Loucy (cell line): Measurements from ENCODE around the gene KDM5C.

Source experiments
- H2AFZ ChIP-seq: fragments of 200-600 bp; sonication (generic); 2 replicates; pipeline ENCODE4 v1.6.0; 2016; ENCODE audit warnings: antibody characterized with exemption, mild to moderate bottlenecking, low read length, moderate library complexity
- H3F3A ChIP-seq: fragments of 200-600 bp; 2 replicates; pipeline ENCODE4 v1.6.0; 2016; ENCODE audit warnings: antibody characterized with exemption, low read depth, mild to moderate bottlenecking
- H3K27me3 ChIP-seq: fragments of 200-600 bp; sonication (generic); 2 replicates; pipeline ENCODE4 v1.6.1; 2014; ENCODE audit warnings: low read length, mild to moderate bottlenecking; ENCODE audit not compliant: insufficient read depth, poor library complexity, severe bottlenecking
- H3K36me3 ChIP-seq: fragments of 200-600 bp; sonication (generic); 2 replicates; pipeline ENCODE4 v1.6.1; 2016; ENCODE audit warnings: low read length; ENCODE audit not compliant: insufficient read depth
- H3K4me1 ChIP-seq: fragments of 200-600 bp; sonication (generic); 2 replicates; pipeline ENCODE4 v1.5.1; 2014; ENCODE audit warnings: low read length, mild to moderate bottlenecking; ENCODE audit not compliant: insufficient read depth, poor library complexity, severe bottlenecking
- H3K4me2 ChIP-seq: fragments of 200-600 bp; sonication (generic); 2 replicates; pipeline ENCODE4 v1.6.0; 2014; ENCODE audit warnings: antibody characterized with exemption, low read length, low read depth, mild to moderate bottlenecking; ENCODE audit not compliant: poor library complexity, severe bottlenecking
- H3K4me3 ChIP-seq: fragments of 200-600 bp; sonication (generic); 2 replicates; pipeline ENCODE4 v1.5.1; 2014; ENCODE audit warnings: low read length, mild to moderate bottlenecking, mixed read lengths; ENCODE audit not compliant: poor library complexity, severe bottlenecking
- H3K79me2 ChIP-seq: fragments of 200-600 bp; sonication (generic); 2 replicates; pipeline ENCODE4 v1.6.1; 2014; ENCODE audit warnings: low read length; ENCODE audit not compliant: insufficient read depth
- H3K9ac ChIP-seq: fragments of 200-600 bp; sonication (generic); 2 replicates; pipeline ENCODE4 v1.6.0; 2014; ENCODE audit warnings: mild to moderate bottlenecking, low read depth, low read length, moderate library complexity; ENCODE audit not compliant: poor library complexity, severe bottlenecking
- H3K9me2 ChIP-seq: fragments of 200-600 bp; sonication (generic); replicated peaks from 2 replicates; pipeline ENCODE4 v1.6.1; 2016; ENCODE audit warnings: low read depth, low read length, mixed read lengths
- H3K9me3 ChIP-seq: fragments of 200-600 bp; sonication (generic); 2 replicates; pipeline ENCODE4 v1.6.1; 2014; ENCODE audit warnings: mild to moderate bottlenecking, antibody characterized with exemption, low read length, low read depth; ENCODE audit not compliant: insufficient read depth
- H4K20me1 ChIP-seq: fragments of 200-600 bp; sonication (generic); 2 replicates; pipeline ENCODE4 v1.6.0; 2014; ENCODE audit warnings: antibody characterized with exemption, low read length, mild to moderate bottlenecking; ENCODE audit not compliant: insufficient read depth, poor library complexity, severe bottlenecking
- EZH2phosphoT487 ChIP-seq: fragments of 200-600 bp; IDR thresholded peaks from 2 replicates; pipeline ENCODE4 v1.6.1; 2018; ENCODE audit warnings: antibody characterized with exemption, mild to moderate bottlenecking, moderate library complexity, borderline replicate concordance
- TF ChIP-seq, protein P1 (sequence below): fragments of 200-600 bp; sonication (generic); conservative IDR thresholded peaks from 2 replicates; pipeline ENCODE4 v1.5.1; 2014; ENCODE audit warnings: mild to moderate bottlenecking, antibody characterized with exemption, low read length

Gene KDM5C

DNA sequence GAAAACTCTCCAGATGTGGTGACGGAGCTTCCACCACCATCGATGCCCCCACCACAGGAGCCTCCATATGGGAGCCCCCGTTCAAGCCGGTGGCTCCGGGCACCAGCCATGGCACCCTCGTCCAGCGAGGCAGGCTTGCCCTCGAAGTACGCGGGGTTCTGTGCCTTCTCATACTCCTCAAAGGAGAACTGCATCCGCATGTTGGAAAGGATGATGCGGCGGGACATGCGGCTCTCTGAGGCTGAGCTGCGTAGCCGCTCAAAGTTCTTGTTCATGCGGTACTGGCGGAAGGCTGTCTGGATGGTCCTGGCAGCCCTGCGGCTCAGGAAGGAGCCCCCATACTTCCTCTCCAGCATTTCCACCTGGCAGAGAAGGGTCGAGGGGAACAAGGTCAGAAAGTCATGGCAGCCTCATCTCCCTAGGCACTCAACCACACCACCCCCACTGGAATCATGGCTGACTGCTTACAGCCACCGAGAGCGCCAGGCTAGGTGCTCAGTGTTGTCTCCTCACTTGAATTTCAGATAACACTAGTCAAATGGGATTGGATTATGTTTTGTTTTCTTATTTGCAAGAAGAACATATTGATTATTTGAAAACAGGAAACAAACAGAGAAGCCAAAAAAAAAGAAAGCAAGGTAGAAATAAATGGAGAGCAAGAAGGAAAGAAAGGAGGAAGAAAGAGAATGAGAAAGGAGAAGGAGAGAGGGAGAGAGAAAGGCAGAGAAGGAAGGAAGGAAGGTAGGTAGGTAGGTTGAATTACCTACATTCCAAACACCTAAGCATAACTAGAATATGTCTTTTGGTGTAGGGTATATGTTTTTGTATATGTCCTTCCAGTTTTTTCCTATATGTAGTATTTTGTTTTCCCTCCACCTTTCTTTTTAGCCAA is 29.8 kb upstream of the KDM5C start:
- no peaks in the 10 kb centered on the region for H3K27me3 ChIP-seq
- no peak overlapping the region for H3K4me3 ChIP-seq
- no peaks in the 10 kb centered on the region for H4K20me1 ChIP-seq
- no peaks in the 10 kb centered on the region for H3F3A ChIP-seq
- no peak overlapping the region for H3K9ac ChIP-seq
- TF ChIP-seq EZH2phosphoT487, result no peak
- TF ChIP-seq, protein P1, sequence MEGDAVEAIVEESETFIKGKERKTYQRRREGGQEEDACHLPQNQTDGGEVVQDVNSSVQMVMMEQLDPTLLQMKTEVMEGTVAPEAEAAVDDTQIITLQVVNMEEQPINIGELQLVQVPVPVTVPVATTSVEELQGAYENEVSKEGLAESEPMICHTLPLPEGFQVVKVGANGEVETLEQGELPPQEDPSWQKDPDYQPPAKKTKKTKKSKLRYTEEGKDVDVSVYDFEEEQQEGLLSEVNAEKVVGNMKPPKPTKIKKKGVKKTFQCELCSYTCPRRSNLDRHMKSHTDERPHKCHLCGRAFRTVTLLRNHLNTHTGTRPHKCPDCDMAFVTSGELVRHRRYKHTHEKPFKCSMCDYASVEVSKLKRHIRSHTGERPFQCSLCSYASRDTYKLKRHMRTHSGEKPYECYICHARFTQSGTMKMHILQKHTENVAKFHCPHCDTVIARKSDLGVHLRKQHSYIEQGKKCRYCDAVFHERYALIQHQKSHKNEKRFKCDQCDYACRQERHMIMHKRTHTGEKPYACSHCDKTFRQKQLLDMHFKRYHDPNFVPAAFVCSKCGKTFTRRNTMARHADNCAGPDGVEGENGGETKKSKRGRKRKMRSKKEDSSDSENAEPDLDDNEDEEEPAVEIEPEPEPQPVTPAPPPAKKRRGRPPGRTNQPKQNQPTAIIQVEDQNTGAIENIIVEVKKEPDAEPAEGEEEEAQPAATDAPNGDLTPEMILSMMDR, result no peak
- H3K9me3 ChIP-seq, result no peaks in the 10 kb centered on the region
- H3K79me2 ChIP-seq, result no peaks in the 10 kb centered on the region
- H3K4me2 ChIP-seq, result no peak overlapping the region
- H3K9me2 ChIP-seq, result no peaks in the 10 kb centered on the region
- no peaks in the 10 kb centered on the region for H3K4me1 ChIP-seq
- H3K36me3 ChIP-seq, result no peaks in the 10 kb centered on the region
- no peak overlapping the region for H2AFZ ChIP-seq

- H4K20me1 ChIP-seq, result no peaks in the 10 kb centered on the region
- no peaks in the 10 kb centered on the region for H3K79me2 ChIP-seq
- H3K4me2 ChIP-seq, result no peak overlapping the region
- no peaks in the 10 kb centered on the region for H3K4me1 ChIP-seq
- no peaks in the 10 kb centered on the region for H3K9me2 ChIP-seq
- no peaks in the 10 kb centered on the region for H3K9me3 ChIP-seq
- H3K36me3 ChIP-seq, result no peaks in the 10 kb centered on the region
- no peaks in the 10 kb centered on the region for H3F3A ChIP-seq
- H3K27me3 ChIP-seq, result no peaks in the 10 kb centered on the region
- no peak for TF ChIP-seq EZH2phosphoT487
- TF ChIP-seq, protein P1, result no peak
- no peak overlapping the region for H3K9ac ChIP-seq
- no peak overlapping the region for H3K4me3 ChIP-seq
- no peak overlapping the region for H2AFZ ChIP-seq
These were observed 28.4 kb upstream of the KDM5C start for GRCh38 chrX:53253293-53254020.

GRCh38 chrX:53251307-53251706 is 26.3 kb upstream of the KDM5C start:
- H3K4me2 ChIP-seq, result no peak overlapping the region
- H3F3A ChIP-seq, result no peaks in the 10 kb centered on the region

More at GRCh38 chrX:53251307-53251706, 26.3 kb upstream of the KDM5C start:
- TF ChIP-seq, protein P1, result no peak
- no peak for TF ChIP-seq EZH2phosphoT487
- no peaks in the 10 kb centered on the region for H3K4me1 ChIP-seq
- no peaks in the 10 kb centered on the region for H3K27me3 ChIP-seq
- H3K9me2 ChIP-seq, result no peaks in the 10 kb centered on the region
- H2AFZ ChIP-seq, result no peak overlapping the region
- no peaks in the 10 kb centered on the region for H3K36me3 ChIP-seq
- no peak overlapping the region for H3K9ac ChIP-seq
- H3K79me2 ChIP-seq, result no peaks in the 10 kb centered on the region
- no peaks in the 10 kb centered on the region for H3K9me3 ChIP-seq
- H3K4me3 ChIP-seq, result no peak overlapping the region
- no peaks in the 10 kb centered on the region for H4K20me1 ChIP-seq
